HCT116 (cell line): ENCODE results near the gene ADAMTS16. TPM values are rescaled to one million over a fixed set of nuclear protein-coding genes. Genes with fewer than 3 reads are reported as not detected.

Experiments used
- ATAC-seq: fragments of 200-7000 bp; cut with Tn5 transposase; 2 replicates; pipeline ENCODE4 v1.9.1; 2020; ENCODE audit warnings: mild to moderate bottlenecking, moderate library complexity
- BruUV-seq: library from RNA; stranded (reverse); fragments of 400-500 nt; replicated peaks from 2 replicates; lab custom pipeline; 2021; lab: Mats Ljungman, UMichigan
- CTCF ChIA-PET: fragments of 300-600 bp; sonication (Branson Sonifier 250); formaldehyde crosslinking; loops from one replicate; lab custom pipeline; 2021; ENCODE audit warnings: antibody characterized with exemption; lab: Charles Lee
- POLR2A ChIA-PET: fragments of 300-600, 350-600 bp; sonication (Branson Sonifier 250); formaldehyde crosslinking; loops from one replicate; lab custom pipeline; 2021; ENCODE audit warnings: antibody characterized with exemption; lab: Charles Lee
- RAD21 ChIA-PET, 2 experiments: fragments of 300-600 bp; sonication (Branson Sonifier 250); formaldehyde crosslinking; loops; one replicate each; lab custom pipeline; 2023; ENCODE audit warnings: low total read pairs in 2 of 2; ENCODE audit not compliant: uncharacterized antibody in 2 of 2, unreplicated experiment in 2 of 2, low non-redundant PET in 1 of 2; lab: Charles Lee
- DNase-seq: peaks from one replicate; pipeline ENCODE4 v3.0.0-alpha.2; 2010; ENCODE audit warnings: low read depth, low spot score
- H2AFZ ChIP-seq: fragments of 200-600 bp; shearing (Covaris generic), sonication (generic); 2 replicates; pipeline ENCODE4 v1.6.1; 2017; ENCODE audit warnings: low read depth, mixed run types, mixed read lengths, antibody characterized with exemption, low read length; ENCODE audit not compliant: poor library complexity, severe bottlenecking
- H3K27ac ChIP-seq: 2 replicates; pipeline ENCODE4 v1.5.1; 2012; ENCODE audit warnings: low read depth, low read length
- H3K27me3 ChIP-seq: fragments of 200-600 bp; sonication (generic); 2 replicates; pipeline ENCODE4 v1.6.1; 2016; ENCODE audit warnings: mixed run types, low read length, mixed read lengths; ENCODE audit not compliant: insufficient read depth
- H3K36me3 ChIP-seq, 2 experiments: fragments of 200-500 bp in 1 of 2; fragments of 200-600 bp in 1 of 2; sonication (Bioruptor generic) in 1 of 2; sonication (generic) in 1 of 2; 2 replicates each; pipeline versions ENCODE4 v1.5.1 to v1.6.1; 2014 to 2016; ENCODE audit warnings: low read length in 2 of 2, inconsistent platforms in 1 of 2, mixed read lengths in 1 of 2, mixed run types in 1 of 2; ENCODE audit not compliant: insufficient read depth in 2 of 2, control insufficient read depth in 1 of 2
- H3K4me1 ChIP-seq, 2 experiments: fragments of 200-600 bp in 1 of 2; sonication (generic) in 1 of 2; 2 replicates each; pipeline versions ENCODE4 v1.5.1 to v1.6.1; 2012 to 2017; ENCODE audit warnings: low read length in 2 of 2, inconsistent platforms in 1 of 2, mild to moderate bottlenecking in 1 of 2, mixed read lengths in 1 of 2, mixed run types in 1 of 2, moderate library complexity in 1 of 2; ENCODE audit not compliant: insufficient read depth in 2 of 2, control insufficient read depth in 1 of 2
- H3K4me2 ChIP-seq: fragments of 200-600 bp; sonication (generic); 2 replicates; pipeline ENCODE4 v1.6.1; 2017; ENCODE audit warnings: mixed run types, low read length, mixed read lengths
- H3K4me3 ChIP-seq, 2 experiments: fragments of 200-600 bp in 1 of 2; sonication (generic) in 1 of 2; replicated peaks in 1 of 2; 2 replicates each; pipeline ENCODE4 v1.5.1; 2011 to 2016; ENCODE audit warnings: low read length in 2 of 2, control low read depth in 1 of 2, low read depth in 1 of 2, mild to moderate bottlenecking in 1 of 2, mixed read lengths in 1 of 2, mixed run types in 1 of 2
- H3K79me2 ChIP-seq: fragments of 200-600 bp; sonication (generic); 2 replicates; pipeline ENCODE4 v1.6.1; 2017; ENCODE audit warnings: mild to moderate bottlenecking, mixed run types, low read length, moderate library complexity, mixed read lengths; ENCODE audit not compliant: insufficient read depth
- H3K9ac ChIP-seq: fragments of 200-600 bp; sonication (generic); 2 replicates; pipeline ENCODE4 v1.6.1; 2016; ENCODE audit warnings: low read length, mixed read lengths
- H3K9me2 ChIP-seq: fragments of 200-600 bp; sonication (generic), shearing (Covaris generic); 2 replicates; pipeline ENCODE4 v1.6.1; 2017; ENCODE audit warnings: mixed run types, mild to moderate bottlenecking, moderate library complexity; ENCODE audit not compliant: insufficient read depth
- H3K9me3 ChIP-seq, 2 experiments: fragments of 200-500 bp in 1 of 2; fragments of 200-600 bp in 1 of 2; sonication (Bioruptor generic) in 1 of 2; sonication (generic) in 1 of 2; 2 replicates each; pipeline ENCODE4 v1.6.1; 2014 to 2017; ENCODE audit warnings: low read length in 2 of 2, mixed read lengths in 2 of 2, inconsistent platforms in 1 of 2, low read depth in 1 of 2, mild to moderate bottlenecking in 1 of 2, mixed run types in 1 of 2, moderate library complexity in 1 of 2; ENCODE audit not compliant: control insufficient read depth in 1 of 2, insufficient read depth in 1 of 2
- H4K20me1 ChIP-seq: fragments of 200-600 bp; sonication (generic), shearing (Covaris generic); 2 replicates; pipeline ENCODE4 v1.6.1; 2017; ENCODE audit warnings: mixed run types, mild to moderate bottlenecking, moderate library complexity; ENCODE audit not compliant: insufficient read depth
- CEBPB ChIP-seq: IDR thresholded peaks from 2 replicates; pipeline ENCODE4 v1.6.1; 2012; ENCODE audit warnings: low read depth
- CTCF ChIP-seq, 3 experiments: fragments of 200-600 bp in 1 of 3; sonication (generic) in 1 of 3; IDR thresholded peaks in 2 of 3; conservative IDR thresholded peaks in 1 of 3; 2 replicates each; pipeline ENCODE4 v1.5.1; 2012 to 2017; ENCODE audit warnings: low read depth in 2 of 3, low read length in 2 of 3, antibody characterized with exemption in 1 of 3, borderline replicate concordance in 1 of 3, control low read depth in 1 of 3, mild to moderate bottlenecking in 1 of 3, mixed read lengths in 1 of 3, mixed run types in 1 of 3, moderate library complexity in 1 of 3; ENCODE audit not compliant: insufficient read depth in 1 of 3
- EGR1 ChIP-seq: IDR thresholded peaks from 2 replicates; pipeline ENCODE4 v1.6.1; 2012; ENCODE audit warnings: low read depth
- ELF1 ChIP-seq: IDR thresholded peaks from 2 replicates; pipeline ENCODE4 v1.6.1; 2012; ENCODE audit warnings: low read depth, borderline replicate concordance
- EZH2 ChIP-seq: fragments of 200-600 bp; sonication (generic); IDR thresholded peaks from 2 replicates; pipeline ENCODE4 v1.6.1; 2017; ENCODE audit warnings: antibody characterized with exemption, mixed run types
- POLR2A ChIP-seq: IDR thresholded peaks from 2 replicates; pipeline ENCODE4 v1.7.0; 2011; ENCODE audit warnings: borderline replicate concordance; ENCODE audit not compliant: insufficient read depth, insufficient read length; ENCODE audit errors: extremely low read depth
- SP1 ChIP-seq: IDR thresholded peaks from 2 replicates; pipeline ENCODE4 v1.6.1; 2012; ENCODE audit warnings: low read depth
- SRF ChIP-seq: IDR thresholded peaks from 2 replicates; pipeline ENCODE4 v1.6.1; 2012; ENCODE audit warnings: low read depth
- TCF7L2 ChIP-seq: IDR thresholded peaks from 2 replicates; pipeline ENCODE4 v1.7.0; 2011; ENCODE audit warnings: borderline replicate concordance, inconsistent platforms; ENCODE audit not compliant: insufficient read depth, insufficient read length; ENCODE audit errors: extremely low read depth
- intact Hi-C: fragments of 100-400 bp; cut with micrococcal nuclease; formaldehyde crosslinking; loops from 2 replicates; pipeline ENCODE4 v1.10.0; 2022
- total RNA-seq: library from RNA; stranded (reverse); gene quantifications from one replicate; pipeline ENCODE4 v1.2.1, GENCODE V29; 2021; ENCODE audit not compliant: unreplicated experiment

Gene ADAMTS16
- total RNA-seq, 1 experiment from 2014 or later, result 2.4 TPM

DNA sequence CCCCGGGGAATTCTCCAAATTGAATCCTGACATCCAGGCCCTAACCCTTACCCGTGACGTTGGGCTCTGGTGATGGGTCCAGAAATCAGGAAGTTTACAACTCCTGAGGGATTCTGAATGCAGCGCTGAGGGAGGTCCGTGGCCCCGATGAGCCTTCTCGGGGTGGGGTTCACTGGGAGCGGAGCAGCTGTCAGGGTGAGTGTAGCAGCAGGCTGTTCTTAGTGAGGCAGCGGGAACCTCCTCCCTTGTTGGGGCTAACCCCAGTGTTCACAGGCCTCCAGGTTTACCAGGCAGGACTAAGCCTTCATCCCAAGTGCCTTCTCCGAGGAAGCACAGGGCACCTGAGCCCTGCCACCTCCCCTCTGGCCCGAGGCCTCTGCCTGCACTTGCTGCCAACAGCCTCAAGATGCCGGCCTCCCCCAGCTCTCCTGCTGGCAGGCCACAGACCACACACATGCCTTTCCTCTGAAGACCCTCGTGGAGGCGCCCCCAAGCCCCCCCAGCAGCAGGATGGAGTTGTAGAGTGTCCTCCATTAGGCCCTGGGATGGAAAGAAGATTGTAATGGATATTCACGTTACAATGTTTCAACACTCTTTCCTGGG, 7.3 kb upstream of the ADAMTS16 start:
- ChIA-PET CTCF (no interaction called here), RAD21 (no interaction called here)
- no peak for ATAC-seq

More for the DNA sequence above, 7.3 kb upstream of the ADAMTS16 start:
- no peak for DNase-seq
- Histone ChIP-seq H3K9me2 (no peaks in the 10 kb centered on the region), H3K9me3 (no peaks in the 10 kb centered on the region; a peak in 1 of 4 replicates), H3K36me3 (no peaks in the 10 kb centered on the region)
- TF ChIP-seq POLR2A, result no peak
- no peak for TF ChIP-seq TCF7L2
- TF ChIP-seq ELF1, result no peak
- TF ChIP-seq EGR1, result no peak
- no peak for TF ChIP-seq SP1
- TF ChIP-seq CTCF (IDR thresholded peaks at IDR 0.05 in 2 of 3, conservative IDR thresholded peaks at IDR 0.05 in 1 of 3; ENCODE audit: borderline replicate concordance in 1 of 3, insufficient read depth in 1 of 3, low read depth in 2 of 3, low read length in 2 of 3), result no peak
- no peak for TF ChIP-seq CEBPB
- no peak for TF ChIP-seq SRF
- no peak for TF ChIP-seq EZH2
- TF ChIP-seq, all 23 proteins: peak for 0
- intact Hi-C loops, result no loop called here
- no peaks in the 10 kb centered on the region for H3K4me1 ChIP-seq
- H4K20me1 ChIP-seq, result no peaks in the 10 kb centered on the region
- no peak overlapping the region for H3K4me3 ChIP-seq
- no peaks in the 10 kb centered on the region for H3K27me3 ChIP-seq
- no TSS peak for BruUV-seq
- H3K4me2 ChIP-seq, result no peak overlapping the region
- POLR2A ChIA-PET, result no interaction called here
- no peak overlapping the region for H3K9ac ChIP-seq
- H2AFZ ChIP-seq, result no peak overlapping the region
- H3K27ac ChIP-seq, result no peak overlapping the region
- H3K79me2 ChIP-seq, result no peaks in the 10 kb centered on the region
